Cardiac muscle cell (in vitro differentiated cells and primary cell): ENCODE measurements around the gene PSMD1. TPM values are rescaled to one million over a fixed set of nuclear protein-coding genes. Genes with fewer than 3 reads are reported as not detected.

ENCODE experiments used
- DNase-seq, 2 donors: peaks; one replicate each; pipeline versions ENCODE4 v3.0.0 to v3.0.0-alpha.2; 2010 to 2017; ENCODE audit warnings: low read depth in 1 of 2, low spot score in 1 of 2
- H3K27ac ChIP-seq: fragments of 200-600 bp; sonication (generic); 2 replicates; pipeline ENCODE4 v1.5.1; 2016
- H3K27me3 ChIP-seq: fragments of 200-600 bp; sonication (generic); 2 replicates; pipeline ENCODE4 v1.6.0; 2016; ENCODE audit warnings: control low read depth
- H3K36me3 ChIP-seq: fragments of 200-600 bp; sonication (generic); 2 replicates; pipeline ENCODE4 v1.5.1; 2016; ENCODE audit warnings: control low read depth
- H3K4me1 ChIP-seq: fragments of 200-600 bp; sonication (generic); 2 replicates; pipeline ENCODE4 v1.8.1; 2017; ENCODE audit warnings: low read depth, mild to moderate bottlenecking, mixed run types
- H3K4me3 ChIP-seq: fragments of 200-600 bp; sonication (generic); 2 replicates; pipeline ENCODE4 v1.5.1; 2016; ENCODE audit warnings: mild to moderate bottlenecking
- H3K9me3 ChIP-seq: fragments of 200-600 bp; sonication (generic); 2 replicates; pipeline ENCODE4 v1.5.1; 2017; ENCODE audit warnings: low read depth, mild to moderate bottlenecking, control low read depth
- CTCF ChIP-seq: IDR thresholded peaks from 2 replicates; pipeline ENCODE4 v1.5.1; 2012; ENCODE audit warnings: low read depth, mild to moderate bottlenecking, low read length
- polyA plus RNA-seq: library from polyadenylated mRNA; unstranded; fragments of >200 nt; fragmentation: Nextera tagmentation; extraction: Ambion mirVana; gene quantifications from 2 replicates; pipeline ENCODE4 v1.2.1, GENCODE V29; 2016
- total RNA-seq: library from RNA; depleted of rRNA; stranded (reverse); fragments of >200 nt; gene quantifications from 2 replicates; pipeline ENCODE4 v1.2.3, GENCODE V29; 2016

Gene PSMD1
- total and polyA plus RNA-seq, 2 experiments from 2014 or later, result 122 to 133 TPM

GRCh38 chr2:231037202-231037730 is 19.4 kb upstream of the PSMD1 start, which contains the start of gene C2orf72:
TSS of gene C2orf72 (plus strand) at chr2:231037523. CDS start at chr2:231037566, 43 bp downstream.
- H3K36me3 ChIP-seq, result no peaks in the 10 kb centered on the region
- H3K4me1 ChIP-seq, result no peaks in the 10 kb centered on the region
- DNase-seq, result peak; percentile 6 to 60
- H3K27ac ChIP-seq, result no peak within 1 kb of the TSS
- peak within 1 kb of the TSS; percentile 37 for H3K4me3 ChIP-seq
- H3K27me3 ChIP-seq, result peaks cover 66% of the 10 kb centered on the region
- no peak for TF ChIP-seq CTCF
- no peaks in the 10 kb centered on the region for H3K9me3 ChIP-seq

- DNase-seq, result peak; percentile 6 to 54
- peak overlapping the region; percentile 37 for H3K4me3 ChIP-seq
- H3K9me3 ChIP-seq, result no peaks in the 10 kb centered on the region
- peaks cover 61% of the 10 kb centered on the region for H3K27me3 ChIP-seq
- no peak overlapping the region for H3K27ac ChIP-seq
- H3K4me1 ChIP-seq, result no peaks in the 10 kb centered on the region
- no peak for TF ChIP-seq CTCF
- no peaks in the 10 kb centered on the region for H3K36me3 ChIP-seq
Observed at GRCh38 chr2:231037731-231038482, 18.8 kb upstream of the PSMD1 start.

- peaks cover 55% of the 10 kb centered on the region for H3K27me3 ChIP-seq
Observed at GRCh38 chr2:231038483-231039293, 18.0 kb upstream of the PSMD1 start.

GRCh38 chr2:231039294-231039664 is 17.4 kb upstream of the PSMD1 start:
- H3K27ac ChIP-seq, result no peak overlapping the region
- no peaks in the 10 kb centered on the region for H3K9me3 ChIP-seq
- no peak for TF ChIP-seq CTCF
- H3K27me3 ChIP-seq, result peaks cover 50% of the 10 kb centered on the region
- no peaks in the 10 kb centered on the region for H3K36me3 ChIP-seq
- H3K4me3 ChIP-seq, result no peak overlapping the region
- H3K4me1 ChIP-seq, result no peaks in the 10 kb centered on the region
- no peak for DNase-seq

More at GRCh38 chr2:231038483-231039293, 18.0 kb upstream of the PSMD1 start:
- H3K9me3 ChIP-seq, result no peaks in the 10 kb centered on the region
- TF ChIP-seq CTCF, result no peak
- no peak overlapping the region for H3K27ac ChIP-seq
- DNase-seq, result no peak
- H3K4me3 ChIP-seq, result peak overlapping the region; percentile 21
- no peaks in the 10 kb centered on the region for H3K36me3 ChIP-seq
- H3K4me1 ChIP-seq, result no peaks in the 10 kb centered on the region

GRCh38 chr2:231039821-231040364 is 16.8 kb upstream of the PSMD1 start:
- no peaks in the 10 kb centered on the region for H3K9me3 ChIP-seq
- no peaks in the 10 kb centered on the region for H3K4me1 ChIP-seq
- no peak for DNase-seq
- TF ChIP-seq CTCF, result no peak
- peaks cover 44% of the 10 kb centered on the region for H3K27me3 ChIP-seq
- no peaks in the 10 kb centered on the region for H3K36me3 ChIP-seq
- H3K27ac ChIP-seq, result no peak overlapping the region
- no peak overlapping the region for H3K4me3 ChIP-seq
